ENCODE results near the gene IPO13.

IPO13 gene

DNA sequence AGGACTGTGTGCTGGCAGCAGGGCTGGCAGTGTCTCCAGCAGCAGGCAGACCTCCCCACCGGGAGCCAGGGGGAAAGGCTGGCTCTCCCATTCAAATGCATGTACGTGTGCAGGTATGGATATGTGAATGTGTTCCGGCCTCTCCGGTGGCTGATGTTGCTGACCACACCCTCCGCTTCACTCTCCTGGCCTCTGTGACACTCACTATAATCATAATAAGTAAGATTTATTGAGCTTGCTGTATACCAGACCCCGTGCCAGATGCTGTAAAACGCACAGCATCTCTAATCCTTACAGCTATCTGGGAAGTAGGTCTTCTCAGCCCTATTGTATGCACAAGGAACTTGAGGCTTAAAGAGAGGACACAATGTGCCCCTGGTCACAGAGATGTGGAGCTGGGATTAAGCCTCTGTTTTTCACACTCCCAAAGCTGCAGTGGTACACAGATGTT lies 33.7 kb upstream of the IPO13 start:
- Histone ChIP-seq H3K9ac (ENCODE audit: low read length) (no peak overlapping the region), H3K4ac (ENCODE audit: low read depth in 1 of 2, low read length in 2 of 2) (no peak overlapping the region), H3K27me3 (ENCODE audit: control insufficient read depth in 1 of 2, insufficient read depth in 1 of 2, low read length in 2 of 2) (no peaks in the 10 kb centered on the region), H3K27ac (ENCODE audit: low read length, poor library complexity, severe bottlenecking) (no peak overlapping the region), H3K14ac (ENCODE audit: low read length in 2 of 2) (no peak overlapping the region), H3K18ac (ENCODE audit: low read depth in 1 of 2, low read length in 2 of 2) (no peak overlapping the region), H3K36me3 (ENCODE audit: control insufficient read depth in 1 of 2, insufficient read depth in 2 of 2, low read depth in 1 of 2, low read length in 2 of 2) (peaks cover 21 to 23% of the 10 kb centered on the region in 2 experiments), H2AFZ (ENCODE audit: low read depth, low read length) (no peak overlapping the region), H4K8ac (ENCODE audit: low read length) (no peak overlapping the region), H3K4me1 (ENCODE audit: control insufficient read depth, insufficient read depth, low read depth, low read length) (peaks cover 9% of the 10 kb centered on the region), H2BK15ac (ENCODE audit: low read depth, poor library complexity, severe bottlenecking) (no peak overlapping the region), H4K91ac (ENCODE audit: low read length) (no peak overlapping the region), H2AK5ac (ENCODE audit: low read length, severe bottlenecking) (no peak overlapping the region), H2BK5ac (ENCODE audit: low read depth, low read length, poor library complexity, severe bottlenecking) (no peak overlapping the region), H2BK12ac (ENCODE audit: low read length in 2 of 2) (no peak overlapping the region), H3K4me2 (ENCODE audit: low read length, poor library complexity, severe bottlenecking) (no peak overlapping the region), H2BK120ac (ENCODE audit: low read depth, low read length) (no peak overlapping the region), H3K4me3 (ENCODE audit: insufficient read depth in 1 of 2, low read depth in 1 of 2, low read length in 2 of 2) (no peak overlapping the region), H3K23ac (ENCODE audit: low read length in 2 of 2) (peak overlapping the region in 1 of 2 experiments; percentile 47), H3K9me3 (ENCODE audit: control insufficient read depth, low read length) (no peaks in the 10 kb centered on the region), H3K79me1 (replicated peaks; ENCODE audit: low read length, poor library complexity, severe bottlenecking) (no peaks in the 10 kb centered on the region)
- DNase-seq = no peak
- 45% methylated on average over 2 of the region's 7 CpGs for WGBS

DNA sequence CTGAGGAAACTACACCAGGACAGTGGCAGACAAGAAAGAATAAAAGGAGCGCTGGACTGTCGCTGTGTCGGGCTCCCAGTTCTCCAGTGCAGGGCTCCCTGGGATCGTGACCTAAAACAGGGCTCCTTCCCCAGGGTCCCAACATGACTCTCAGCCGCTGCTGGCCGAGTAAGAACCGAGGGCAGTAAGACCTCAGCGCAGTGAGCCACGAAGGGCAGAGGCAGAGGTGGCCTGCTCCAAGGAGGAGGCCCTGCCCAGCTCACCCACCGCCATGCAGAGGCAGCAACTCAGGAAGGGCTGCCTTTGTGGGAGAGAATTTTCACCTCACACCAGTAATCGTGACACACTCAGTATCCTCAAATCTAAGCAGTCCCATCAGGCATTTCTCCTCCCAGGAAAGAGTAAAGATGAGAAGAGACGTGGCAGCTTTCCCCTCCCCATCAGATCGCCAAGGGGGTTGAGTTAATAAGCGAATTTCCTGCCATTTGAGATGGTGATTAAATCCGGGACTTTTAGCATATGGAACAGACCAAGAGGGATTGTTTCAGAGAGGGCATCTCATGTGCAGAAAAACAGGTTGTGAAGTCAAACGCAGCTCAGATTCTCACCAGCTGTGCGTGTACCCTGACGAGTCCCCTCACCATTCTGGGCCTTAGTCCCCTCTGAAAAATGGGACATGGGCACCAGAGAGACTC lies 32.9 kb upstream of the IPO13 start:
- Histone ChIP-seq H3K79me1 (replicated peaks; ENCODE audit: low read length, poor library complexity, severe bottlenecking) (no peaks in the 10 kb centered on the region), H2BK15ac (ENCODE audit: low read depth, poor library complexity, severe bottlenecking) (no peak overlapping the region), H4K91ac (ENCODE audit: low read length) (no peak overlapping the region), H3K27ac (ENCODE audit: low read length, poor library complexity, severe bottlenecking) (no peak overlapping the region), H3K9me3 (ENCODE audit: control insufficient read depth, low read length) (no peaks in the 10 kb centered on the region), H3K18ac (ENCODE audit: low read depth in 1 of 2, low read length in 2 of 2) (no peak overlapping the region), H3K4me2 (ENCODE audit: low read length, poor library complexity, severe bottlenecking) (no peak overlapping the region), H3K9ac (ENCODE audit: low read length) (no peak overlapping the region), H2AFZ (ENCODE audit: low read depth, low read length) (no peak overlapping the region), H2BK12ac (ENCODE audit: low read length in 2 of 2) (no peak overlapping the region), H2BK5ac (ENCODE audit: low read depth, low read length, poor library complexity, severe bottlenecking) (no peak overlapping the region), H3K36me3 (ENCODE audit: control insufficient read depth in 1 of 2, insufficient read depth in 2 of 2, low read depth in 1 of 2, low read length in 2 of 2) (peaks cover 21 to 23% of the 10 kb centered on the region in 2 experiments), H2AK5ac (ENCODE audit: low read length, severe bottlenecking) (no peak overlapping the region), H3K4me1 (ENCODE audit: control insufficient read depth, insufficient read depth, low read depth, low read length) (peaks cover 9% of the 10 kb centered on the region), H3K14ac (ENCODE audit: low read length in 2 of 2) (no peak overlapping the region), H4K8ac (ENCODE audit: low read length) (no peak overlapping the region), H3K27me3 (ENCODE audit: control insufficient read depth in 1 of 2, insufficient read depth in 1 of 2, low read length in 2 of 2) (no peaks in the 10 kb centered on the region), H3K4ac (ENCODE audit: low read depth in 1 of 2, low read length in 2 of 2) (no peak overlapping the region), H3K4me3 (ENCODE audit: insufficient read depth in 1 of 2, low read depth in 1 of 2, low read length in 2 of 2) (no peak overlapping the region), H3K23ac (ENCODE audit: low read length in 2 of 2) (no peak overlapping the region), H2BK120ac (ENCODE audit: low read depth, low read length) (no peak overlapping the region)
- WGBS = 91% methylated on average over 17 of the region's 18 CpGs
- no peak for DNase-seq

DNA sequence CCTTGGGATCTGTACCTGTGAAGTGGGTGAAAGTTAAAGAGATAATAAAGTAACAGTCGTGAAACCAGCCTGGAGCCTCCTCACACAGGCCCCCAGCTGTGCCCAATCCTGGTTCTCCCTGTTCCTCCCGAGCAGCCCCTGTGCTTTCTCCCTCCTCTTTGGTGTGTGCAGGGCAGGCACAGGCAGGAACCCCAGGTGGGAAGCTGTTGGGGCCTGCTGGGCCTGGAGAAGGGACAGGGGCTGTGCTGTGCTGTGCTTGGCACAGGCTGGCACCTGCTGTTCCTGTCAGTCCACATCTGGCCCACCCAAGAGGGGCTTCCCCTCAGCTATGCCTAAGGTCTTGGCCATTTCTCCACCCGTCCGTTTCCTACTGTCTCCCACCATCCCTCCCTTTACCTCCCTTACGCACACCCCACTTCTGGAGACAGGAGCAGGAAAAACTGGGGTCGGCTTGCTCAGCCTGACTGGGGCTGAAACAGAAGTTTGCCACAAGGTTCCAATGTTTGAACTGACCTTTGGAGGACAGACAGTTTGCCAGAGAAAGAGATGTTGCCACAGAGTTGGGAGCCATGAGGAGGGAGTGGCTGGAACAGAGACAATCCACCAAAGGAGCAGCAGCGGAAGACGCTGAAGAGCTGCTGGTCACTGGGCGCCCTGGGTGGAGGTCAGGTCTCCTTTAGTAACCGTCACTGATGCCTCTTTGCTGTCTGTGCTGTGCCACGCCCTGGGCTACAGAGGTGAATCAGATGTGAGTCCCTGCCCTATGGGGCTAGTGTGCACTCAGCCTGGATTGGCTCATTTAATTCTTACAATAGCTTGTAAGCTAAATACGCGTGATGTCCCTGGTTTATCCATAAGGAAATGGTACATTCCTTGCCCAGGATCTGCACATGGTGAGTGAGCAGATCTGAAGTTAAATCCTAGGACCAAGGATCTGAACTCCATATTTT lies 31.9 kb upstream of the IPO13 start:
- 97% methylated on average over 13 of the region's 13 CpGs for WGBS

DNA sequence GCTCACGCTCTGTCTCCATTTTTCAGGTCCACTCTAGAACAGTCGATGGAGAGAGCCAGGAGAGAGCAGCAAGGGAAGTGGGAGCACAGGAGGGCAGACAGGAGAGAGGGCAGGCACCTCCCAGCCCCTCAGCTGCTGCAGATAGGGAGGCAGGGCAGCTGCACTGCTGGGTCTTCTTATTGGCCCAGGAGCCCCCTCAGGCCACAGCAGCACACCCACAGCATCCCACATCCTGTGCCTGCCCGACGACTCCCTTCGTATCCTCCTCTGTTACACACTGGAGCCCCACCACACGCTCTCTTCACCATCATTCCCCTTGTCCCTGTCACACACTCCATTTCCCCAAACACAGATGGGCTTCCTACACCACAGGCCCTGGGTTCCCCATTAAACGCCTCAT lies 26.8 kb upstream of the IPO13 start:
- no peak overlapping the region for H2BK120ac ChIP-seq (ENCODE audit: low read depth, low read length)
- H2BK12ac ChIP-seq (ENCODE audit: low read length in 2 of 2) = no peak overlapping the region
- no peak overlapping the region for H3K4me2 ChIP-seq (ENCODE audit: low read length, poor library complexity, severe bottlenecking)
- H3K4me3 ChIP-seq (ENCODE audit: insufficient read depth in 1 of 2, low read depth in 1 of 2, low read length in 2 of 2) = no peak overlapping the region
- H2AFZ ChIP-seq (ENCODE audit: low read depth, low read length) = no peak overlapping the region
- no peak overlapping the region for H3K4ac ChIP-seq (ENCODE audit: low read depth in 1 of 2, low read length in 2 of 2)
- H4K8ac ChIP-seq (ENCODE audit: low read length) = no peak overlapping the region
- H3K9ac ChIP-seq (ENCODE audit: low read length) = no peak overlapping the region
- no peak overlapping the region for H3K23ac ChIP-seq (ENCODE audit: low read length in 2 of 2)
- H3K27ac ChIP-seq (ENCODE audit: low read length, poor library complexity, severe bottlenecking) = no peak overlapping the region
- peaks cover 3 to 17% of the 10 kb centered on the region in 2 experiments for H3K36me3 ChIP-seq (ENCODE audit: control insufficient read depth in 1 of 2, insufficient read depth in 2 of 2, low read depth in 1 of 2, low read length in 2 of 2)
- peaks cover 6% of the 10 kb centered on the region for H3K4me1 ChIP-seq (ENCODE audit: control insufficient read depth, insufficient read depth, low read depth, low read length)
- no peak for DNase-seq
- no peak overlapping the region for H4K91ac ChIP-seq (ENCODE audit: low read length)
- no peaks in the 10 kb centered on the region for H3K9me3 ChIP-seq (ENCODE audit: control insufficient read depth, low read length)
- no peak overlapping the region for H2BK15ac ChIP-seq (ENCODE audit: low read depth, poor library complexity, severe bottlenecking)
- no peak overlapping the region for H3K14ac ChIP-seq (ENCODE audit: low read length in 2 of 2)
- H3K27me3 ChIP-seq (ENCODE audit: control insufficient read depth in 1 of 2, insufficient read depth in 1 of 2, low read length in 2 of 2) = no peaks in the 10 kb centered on the region
- H2BK5ac ChIP-seq (ENCODE audit: low read depth, low read length, poor library complexity, severe bottlenecking) = no peak overlapping the region
- no peak overlapping the region for H2AK5ac ChIP-seq (ENCODE audit: low read length, severe bottlenecking)
- H3K79me1 ChIP-seq (replicated peaks; ENCODE audit: low read length, poor library complexity, severe bottlenecking) = no peaks in the 10 kb centered on the region
- WGBS = 91% methylated on average over 7 of the region's 7 CpGs
- no peak overlapping the region for H3K18ac ChIP-seq (ENCODE audit: low read depth in 1 of 2, low read length in 2 of 2)

More for the DNA sequence above, 31.9 kb upstream of the IPO13 start:
- H3K4me3 ChIP-seq (ENCODE audit: insufficient read depth in 1 of 2, low read depth in 1 of 2, low read length in 2 of 2) = no peak overlapping the region
- H3K14ac ChIP-seq (ENCODE audit: low read length in 2 of 2) = no peak overlapping the region
- H3K79me1 ChIP-seq (replicated peaks; ENCODE audit: low read length, poor library complexity, severe bottlenecking) = no peaks in the 10 kb centered on the region
- H3K9ac ChIP-seq (ENCODE audit: low read length) = no peak overlapping the region
- no peak overlapping the region for H2BK12ac ChIP-seq (ENCODE audit: low read length in 2 of 2)
- no peak overlapping the region for H2AK5ac ChIP-seq (ENCODE audit: low read length, severe bottlenecking)
- no peak overlapping the region for H3K27ac ChIP-seq (ENCODE audit: low read length, poor library complexity, severe bottlenecking)
- no peak overlapping the region for H2BK15ac ChIP-seq (ENCODE audit: low read depth, poor library complexity, severe bottlenecking)
- H3K27me3 ChIP-seq (ENCODE audit: control insufficient read depth in 1 of 2, insufficient read depth in 1 of 2, low read length in 2 of 2) = no peaks in the 10 kb centered on the region
- no peak overlapping the region for H3K23ac ChIP-seq (ENCODE audit: low read length in 2 of 2)
- no peak overlapping the region for H2AFZ ChIP-seq (ENCODE audit: low read depth, low read length)
- peaks cover 17 to 26% of the 10 kb centered on the region in 2 experiments for H3K36me3 ChIP-seq (ENCODE audit: control insufficient read depth in 1 of 2, insufficient read depth in 2 of 2, low read depth in 1 of 2, low read length in 2 of 2)
- H3K4ac ChIP-seq (ENCODE audit: low read depth in 1 of 2, low read length in 2 of 2) = no peak overlapping the region
- no peak for DNase-seq
- no peak overlapping the region for H2BK5ac ChIP-seq (ENCODE audit: low read depth, low read length, poor library complexity, severe bottlenecking)
- peak overlapping the region; percentile 46 for H4K91ac ChIP-seq (ENCODE audit: low read length)
- H2BK120ac ChIP-seq (ENCODE audit: low read depth, low read length) = no peak overlapping the region
- H3K4me1 ChIP-seq (ENCODE audit: control insufficient read depth, insufficient read depth, low read depth, low read length) = peaks cover 9% of the 10 kb centered on the region
- no peak overlapping the region for H4K8ac ChIP-seq (ENCODE audit: low read length)
- no peak overlapping the region for H3K18ac ChIP-seq (ENCODE audit: low read depth in 1 of 2, low read length in 2 of 2)
- H3K4me2 ChIP-seq (ENCODE audit: low read length, poor library complexity, severe bottlenecking) = no peak overlapping the region
- no peaks in the 10 kb centered on the region for H3K9me3 ChIP-seq (ENCODE audit: control insufficient read depth, low read length)

Measured in mesenchymal stem cell (in vitro differentiated cells and primary cell).